ENCODE results near the gene NAALADL2. TPM values are rescaled to one million over a fixed set of nuclear protein-coding genes. Genes with fewer than 3 reads are reported as not detected.

Gene NAALADL2
- total RNA-seq, 2 experiments from 2014 or later: not detected

GRCh38 chr3:175336406-175337133 is 477.4 kb downstream of the NAALADL2 start:
- H3K36me3 Mint-ChIP-seq (ENCODE audit: low read depth): no peaks in the 10 kb centered on the region
- no peak overlapping the region for H3K27ac Mint-ChIP-seq
- CTCF ChIA-PET: no interaction called here
- intact Hi-C loops (cut with micrococcal nuclease): no loop called here
- no peaks in the 10 kb centered on the region for H3K4me1 Mint-ChIP-seq (ENCODE audit: low read depth)
- no peak overlapping the region for H3K4me3 Mint-ChIP-seq
- H3K27me3 Mint-ChIP-seq (ENCODE audit: low read depth): no peaks in the 10 kb centered on the region
- no peak for DNase-seq
- peaks cover 11% of the 10 kb centered on the region for H3K9me3 Mint-ChIP-seq

- H3K36me3 Mint-ChIP-seq (ENCODE audit: low read depth): no peaks in the 10 kb centered on the region
- DNase-seq: no peak
- H3K27ac Mint-ChIP-seq: no peak overlapping the region
- H3K4me3 Mint-ChIP-seq: no peak overlapping the region
- no peaks in the 10 kb centered on the region for H3K4me1 Mint-ChIP-seq (ENCODE audit: low read depth)
- CTCF ChIA-PET: no interaction called here
- H3K9me3 Mint-ChIP-seq: peaks cover 11% of the 10 kb centered on the region
- H3K27me3 Mint-ChIP-seq (ENCODE audit: low read depth): no peaks in the 10 kb centered on the region
- intact Hi-C loops (cut with micrococcal nuclease): no loop called here
Observed at GRCh38 chr3:175337631-175338030, 478.5 kb downstream of the NAALADL2 start.

GRCh38 chr3:175338775-175339535 is 479.8 kb downstream of the NAALADL2 start:
- peaks cover 8% of the 10 kb centered on the region for H3K9me3 Mint-ChIP-seq
- no peaks in the 10 kb centered on the region for H3K27me3 Mint-ChIP-seq (ENCODE audit: low read depth)
- no peaks in the 10 kb centered on the region for H3K36me3 Mint-ChIP-seq (ENCODE audit: low read depth)
- no peak overlapping the region for H3K4me3 Mint-ChIP-seq
- CTCF ChIA-PET: no interaction called here
- intact Hi-C loops (cut with micrococcal nuclease): no loop called here
- H3K27ac Mint-ChIP-seq: no peak overlapping the region
- no peaks in the 10 kb centered on the region for H3K4me1 Mint-ChIP-seq (ENCODE audit: low read depth)
- no peak for DNase-seq

GRCh38 chr3:175340338-175341015 is 481.3 kb downstream of the NAALADL2 start:
- CTCF ChIA-PET: interaction anchor here (0.5 kb wide), 1 partner anchor 222 kb away, joined by 4 read pairs; no protein-coding TSS in a partner anchor
- Mint-ChIP-seq H3K9me3 (peaks cover 8% of the 10 kb centered on the region), H3K27ac (no peak overlapping the region), H3K27me3 (ENCODE audit: low read depth) (no peaks in the 10 kb centered on the region), H3K4me1 (ENCODE audit: low read depth) (no peaks in the 10 kb centered on the region), H3K36me3 (ENCODE audit: low read depth) (no peaks in the 10 kb centered on the region), H3K4me3 (no peak overlapping the region)
- intact Hi-C loops (cut with micrococcal nuclease): no loop called here
- DNase-seq: no peak

- no peak overlapping the region for H3K4me3 Mint-ChIP-seq
- DNase-seq: no peak
- H3K4me1 Mint-ChIP-seq (ENCODE audit: low read depth): no peaks in the 10 kb centered on the region
- intact Hi-C loops (cut with micrococcal nuclease): no loop called here
- H3K27me3 Mint-ChIP-seq (ENCODE audit: low read depth): no peaks in the 10 kb centered on the region
- CTCF ChIA-PET: no interaction called here
- H3K36me3 Mint-ChIP-seq (ENCODE audit: low read depth): no peaks in the 10 kb centered on the region
- no peak overlapping the region for H3K27ac Mint-ChIP-seq
- peaks cover 5% of the 10 kb centered on the region for H3K9me3 Mint-ChIP-seq
Observed at GRCh38 chr3:175342196-175342595, 483.1 kb downstream of the NAALADL2 start.

- no peaks in the 10 kb centered on the region for H3K36me3 Mint-ChIP-seq (ENCODE audit: low read depth)
- no peaks in the 10 kb centered on the region for H3K27me3 Mint-ChIP-seq (ENCODE audit: low read depth)
- H3K27ac Mint-ChIP-seq: no peak overlapping the region
- intact Hi-C loops (cut with micrococcal nuclease): no loop called here
- DNase-seq: no peak
- H3K4me1 Mint-ChIP-seq (ENCODE audit: low read depth): no peaks in the 10 kb centered on the region
- no peak overlapping the region for H3K4me3 Mint-ChIP-seq
- CTCF ChIA-PET: no interaction called here
- peaks cover 2% of the 10 kb centered on the region for H3K9me3 Mint-ChIP-seq
Observed at GRCh38 chr3:175343946-175344345, 484.8 kb downstream of the NAALADL2 start.

GRCh38 chr3:175346573-175347356 is 487.6 kb downstream of the NAALADL2 start:
- intact Hi-C loops (cut with micrococcal nuclease): no loop called here
- CTCF ChIA-PET: no interaction called here
- DNase-seq: no peak
- H3K4me1 Mint-ChIP-seq (ENCODE audit: low read depth): no peaks in the 10 kb centered on the region
- peaks cover 4% of the 10 kb centered on the region for H3K9me3 Mint-ChIP-seq
- no peak overlapping the region for H3K4me3 Mint-ChIP-seq
- no peak overlapping the region for H3K27ac Mint-ChIP-seq
- no peaks in the 10 kb centered on the region for H3K27me3 Mint-ChIP-seq (ENCODE audit: low read depth)
- H3K36me3 Mint-ChIP-seq (ENCODE audit: low read depth): no peaks in the 10 kb centered on the region

- Mint-ChIP-seq H3K27ac (no peak overlapping the region), H3K27me3 (ENCODE audit: low read depth) (no peaks in the 10 kb centered on the region), H3K4me3 (no peak overlapping the region), H3K36me3 (ENCODE audit: low read depth) (no peaks in the 10 kb centered on the region), H3K9me3 (peaks cover 4% of the 10 kb centered on the region), H3K4me1 (ENCODE audit: low read depth) (no peaks in the 10 kb centered on the region)
- CTCF ChIA-PET: no interaction called here
- intact Hi-C loops (cut with micrococcal nuclease): no loop called here
- no peak for DNase-seq
Observed at GRCh38 chr3:175349168-175349567, 490.0 kb downstream of the NAALADL2 start.

GRCh38 chr3:175355801-175356335 is 496.7 kb downstream of the NAALADL2 start:
- no peaks in the 10 kb centered on the region for H3K27me3 Mint-ChIP-seq (ENCODE audit: low read depth)
- H3K4me3 Mint-ChIP-seq: no peak overlapping the region
- peaks cover 5% of the 10 kb centered on the region for H3K9me3 Mint-ChIP-seq
- H3K36me3 Mint-ChIP-seq (ENCODE audit: low read depth): no peaks in the 10 kb centered on the region
- H3K4me1 Mint-ChIP-seq (ENCODE audit: low read depth): no peaks in the 10 kb centered on the region
- no peak for DNase-seq
- H3K27ac Mint-ChIP-seq: no peak overlapping the region
- intact Hi-C loops (cut with micrococcal nuclease): no loop called here
- CTCF ChIA-PET: no interaction called here

- Mint-ChIP-seq H3K36me3 (ENCODE audit: low read depth) (no peaks in the 10 kb centered on the region), H3K4me3 (no peak overlapping the region), H3K4me1 (ENCODE audit: low read depth) (no peaks in the 10 kb centered on the region), H3K27ac (no peak overlapping the region), H3K9me3 (peaks cover 1% of the 10 kb centered on the region), H3K27me3 (ENCODE audit: low read depth) (no peaks in the 10 kb centered on the region)
- intact Hi-C loops (cut with micrococcal nuclease): no loop called here
- no peak for DNase-seq
- CTCF ChIA-PET: no interaction called here
Observed at GRCh38 chr3:175356899-175357324, 497.8 kb downstream of the NAALADL2 start.

- no peaks in the 10 kb centered on the region for H3K4me1 Mint-ChIP-seq (ENCODE audit: low read depth)
- CTCF ChIA-PET: interaction anchor here (0.6 kb wide), 1 partner anchor 99 kb away, joined by 4 read pairs; no protein-coding TSS in a partner anchor
- no peaks in the 10 kb centered on the region for H3K27me3 Mint-ChIP-seq (ENCODE audit: low read depth)
- no peak overlapping the region for H3K4me3 Mint-ChIP-seq
- DNase-seq: no peak
- H3K9me3 Mint-ChIP-seq: peaks cover 4% of the 10 kb centered on the region
- H3K27ac Mint-ChIP-seq: no peak overlapping the region
- intact Hi-C loops (cut with micrococcal nuclease): no loop called here
- no peaks in the 10 kb centered on the region for H3K36me3 Mint-ChIP-seq (ENCODE audit: low read depth)
Observed at GRCh38 chr3:175357758-175358157, 498.6 kb downstream of the NAALADL2 start.

GRCh38 chr3:175358935-175359334 is 499.8 kb downstream of the NAALADL2 start:
- Mint-ChIP-seq H3K36me3 (ENCODE audit: low read depth) (no peaks in the 10 kb centered on the region), H3K27me3 (ENCODE audit: low read depth) (no peaks in the 10 kb centered on the region), H3K9me3 (peaks cover 4% of the 10 kb centered on the region), H3K4me1 (ENCODE audit: low read depth) (no peaks in the 10 kb centered on the region), H3K27ac (no peak overlapping the region), H3K4me3 (no peak overlapping the region)
- DNase-seq: no peak
- intact Hi-C loops (cut with micrococcal nuclease): no loop called here
- CTCF ChIA-PET: no interaction called here

Data from activated naive CD4-positive, alpha-beta T cell treated with anti-CD3 and anti-CD28 coated beads for 36 hours (primary cell).